ENCODE results near the gene PLXNA2. TPM values are rescaled to one million over a fixed set of nuclear protein-coding genes. Genes with fewer than 3 reads are reported as not detected.

Gene PLXNA2
- total RNA-seq, 2 experiments from 2014 or later: 0.13 to 0.23 TPM

DNA sequence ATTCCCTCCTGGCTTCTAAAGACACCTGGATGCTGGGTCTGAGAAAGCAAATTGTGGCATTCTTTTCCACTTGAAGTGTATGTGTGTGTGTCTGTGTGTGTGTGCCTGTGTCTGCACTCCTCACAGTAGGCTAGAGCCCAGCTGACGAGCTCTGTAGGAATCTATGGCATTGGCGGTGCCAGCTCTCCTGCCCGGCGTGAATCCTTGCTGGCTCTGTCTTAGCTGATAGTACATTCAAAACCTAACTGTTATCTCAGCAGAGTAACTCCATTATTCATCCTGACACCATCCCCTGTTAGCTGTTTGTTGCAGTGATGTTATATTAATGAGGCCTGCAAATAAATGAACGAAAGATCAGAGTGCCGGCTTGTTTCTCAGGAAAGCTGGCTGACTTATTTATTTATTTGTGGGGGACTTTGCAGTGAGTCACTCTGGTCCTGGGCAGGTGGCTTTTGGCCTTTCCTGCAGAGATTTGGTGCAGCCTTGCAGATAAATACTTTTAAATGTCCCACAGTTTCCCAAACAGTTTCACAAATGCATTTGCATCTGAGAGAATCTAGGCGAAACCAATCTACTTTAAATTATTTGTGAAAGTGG lies 172.7 kb downstream of the PLXNA2 start:
- Mint-ChIP-seq H3K27me3 (no peaks in the 10 kb centered on the region), H3K4me3 (no peak overlapping the region), H3K27ac (no peak overlapping the region), H3K9me3 (no peaks in the 10 kb centered on the region), H3K36me3 (ENCODE audit: low read depth) (no peaks in the 10 kb centered on the region), H3K4me1 (ENCODE audit: low read depth) (no peaks in the 10 kb centered on the region)
- no peak for ATAC-seq
- intact Hi-C loops (cut with micrococcal nuclease): no loop called here
- ChIA-PET CTCF (interaction anchor here (1.4 to 3.3 kb wide), 3 partner anchors 18 to 49 kb away, joined by 3 to 15 read pairs (median 10); no protein-coding TSS in a partner anchor), POLR2A (no interaction called here)
- TF ChIP-seq, protein P1, sequence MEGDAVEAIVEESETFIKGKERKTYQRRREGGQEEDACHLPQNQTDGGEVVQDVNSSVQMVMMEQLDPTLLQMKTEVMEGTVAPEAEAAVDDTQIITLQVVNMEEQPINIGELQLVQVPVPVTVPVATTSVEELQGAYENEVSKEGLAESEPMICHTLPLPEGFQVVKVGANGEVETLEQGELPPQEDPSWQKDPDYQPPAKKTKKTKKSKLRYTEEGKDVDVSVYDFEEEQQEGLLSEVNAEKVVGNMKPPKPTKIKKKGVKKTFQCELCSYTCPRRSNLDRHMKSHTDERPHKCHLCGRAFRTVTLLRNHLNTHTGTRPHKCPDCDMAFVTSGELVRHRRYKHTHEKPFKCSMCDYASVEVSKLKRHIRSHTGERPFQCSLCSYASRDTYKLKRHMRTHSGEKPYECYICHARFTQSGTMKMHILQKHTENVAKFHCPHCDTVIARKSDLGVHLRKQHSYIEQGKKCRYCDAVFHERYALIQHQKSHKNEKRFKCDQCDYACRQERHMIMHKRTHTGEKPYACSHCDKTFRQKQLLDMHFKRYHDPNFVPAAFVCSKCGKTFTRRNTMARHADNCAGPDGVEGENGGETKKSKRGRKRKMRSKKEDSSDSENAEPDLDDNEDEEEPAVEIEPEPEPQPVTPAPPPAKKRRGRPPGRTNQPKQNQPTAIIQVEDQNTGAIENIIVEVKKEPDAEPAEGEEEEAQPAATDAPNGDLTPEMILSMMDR (IDR thresholded peaks at IDR 0.05): no peak
- no peak for DNase-seq

DNA sequence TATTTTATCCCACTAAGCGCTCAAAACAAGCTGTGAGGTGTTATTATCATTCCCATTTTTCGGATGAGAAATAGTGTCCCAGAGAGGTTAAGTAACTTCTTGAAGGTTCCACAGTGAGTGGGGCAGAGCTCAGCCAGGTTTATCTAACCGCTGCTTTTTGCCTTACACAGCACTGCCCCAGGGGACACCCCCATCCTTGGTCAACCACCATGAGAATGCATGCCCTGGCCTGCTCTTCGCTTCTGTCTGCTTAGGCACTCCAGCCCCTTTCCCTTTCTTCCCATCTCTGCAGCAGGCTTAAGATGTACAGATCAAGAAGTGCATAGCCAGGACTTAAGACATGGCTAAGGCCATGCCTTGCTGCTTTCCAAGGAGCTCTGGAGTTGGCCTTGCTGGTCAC lies 174.3 kb downstream of the PLXNA2 start:
- H3K27ac Mint-ChIP-seq: no peak overlapping the region
- H3K4me3 Mint-ChIP-seq: no peak overlapping the region
- intact Hi-C loops (cut with micrococcal nuclease): no loop called here
- ATAC-seq (no peak), DNase-seq (no peak)
- H3K36me3 Mint-ChIP-seq (ENCODE audit: low read depth): no peaks in the 10 kb centered on the region
- no peaks in the 10 kb centered on the region for H3K4me1 Mint-ChIP-seq (ENCODE audit: low read depth)
- ChIA-PET CTCF (interaction anchor here (1.3 to 3.3 kb wide), 3 partner anchors 15 to 48 kb away, joined by 3 to 15 read pairs (median 11); no protein-coding TSS in a partner anchor), POLR2A (interaction anchor here (0.7 to 1.3 kb wide), 2 partner anchors 15 to 199 kb away, joined by 3 read pairs; no protein-coding TSS in a partner anchor)
- no peaks in the 10 kb centered on the region for H3K9me3 Mint-ChIP-seq
- TF ChIP-seq, protein P1 (IDR thresholded peaks at IDR 0.05): no peak
- no peaks in the 10 kb centered on the region for H3K27me3 Mint-ChIP-seq

DNA sequence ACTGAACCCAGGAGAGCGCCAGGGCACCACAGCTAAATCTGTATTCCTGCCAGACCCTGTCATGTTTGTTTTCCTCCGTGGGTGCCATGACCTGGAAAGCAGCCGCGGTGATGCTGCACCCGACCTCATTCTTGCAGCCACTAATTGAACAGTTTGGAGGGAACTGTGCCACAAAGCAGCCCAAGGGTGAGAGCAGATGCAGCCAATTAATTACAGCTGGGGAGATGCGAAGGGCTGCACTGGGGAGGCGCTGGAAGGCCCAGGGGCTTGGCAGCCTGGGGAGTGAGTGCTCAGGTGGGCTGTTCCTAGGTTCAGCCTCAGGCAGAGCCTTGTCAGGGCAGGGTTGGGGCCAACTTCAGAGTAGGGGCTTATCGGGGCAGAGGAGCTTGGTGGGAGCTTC lies 174.9 kb downstream of the PLXNA2 start:
- ChIA-PET CTCF (interaction anchor here (1.3 to 3.3 kb wide), 3 partner anchors 14 to 47 kb away, joined by 3 to 15 read pairs (median 11); no protein-coding TSS in a partner anchor), POLR2A (interaction anchor here (1.3 kb wide), 1 partner anchor 14 kb away, joined by 3 read pairs; no protein-coding TSS in a partner anchor)
- intact Hi-C loops (cut with micrococcal nuclease): no loop called here
- Mint-ChIP-seq H3K36me3 (ENCODE audit: low read depth) (no peaks in the 10 kb centered on the region), H3K27ac (no peak overlapping the region), H3K27me3 (no peaks in the 10 kb centered on the region), H3K4me3 (no peak overlapping the region), H3K9me3 (no peaks in the 10 kb centered on the region), H3K4me1 (ENCODE audit: low read depth) (no peaks in the 10 kb centered on the region)
- no peak for DNase-seq
- ATAC-seq: no peak
- TF ChIP-seq, protein P1 (IDR thresholded peaks at IDR 0.05): no peak

DNA sequence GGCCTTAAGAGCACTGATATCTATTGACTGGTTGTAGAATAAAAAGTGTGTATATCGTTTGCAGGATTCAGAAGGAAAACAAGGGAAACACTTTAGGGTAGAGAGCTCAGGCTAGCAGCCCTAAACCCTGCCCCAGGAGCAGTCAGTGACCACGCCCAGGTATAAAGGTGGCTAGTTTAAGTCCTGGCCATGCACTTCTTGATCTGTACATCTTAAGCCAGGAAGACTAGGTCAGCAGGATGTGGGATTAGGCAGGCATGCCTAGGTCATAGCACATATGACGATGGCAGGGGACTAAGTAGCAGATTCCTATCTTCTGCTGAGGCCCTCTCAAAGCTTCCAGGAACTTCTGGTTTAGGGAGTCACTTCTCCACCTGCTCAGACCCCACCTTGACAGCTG lies 175.3 kb downstream of the PLXNA2 start:
- intact Hi-C loops (cut with micrococcal nuclease): no loop called here
- H3K4me1 Mint-ChIP-seq (ENCODE audit: low read depth): no peaks in the 10 kb centered on the region
- no peaks in the 10 kb centered on the region for H3K36me3 Mint-ChIP-seq (ENCODE audit: low read depth)
- no peak for ATAC-seq
- no peaks in the 10 kb centered on the region for H3K9me3 Mint-ChIP-seq
- TF ChIP-seq, protein P1 (IDR thresholded peaks at IDR 0.05): no peak
- no peak for DNase-seq
- ChIA-PET POLR2A (no interaction called here), CTCF (interaction anchor here (1.3 to 3.1 kb wide), 3 partner anchors 14 to 47 kb away, joined by 3 to 11 read pairs (median 4); no protein-coding TSS in a partner anchor)
- no peaks in the 10 kb centered on the region for H3K27me3 Mint-ChIP-seq
- H3K27ac Mint-ChIP-seq: no peak overlapping the region
- H3K4me3 Mint-ChIP-seq: no peak overlapping the region

DNA sequence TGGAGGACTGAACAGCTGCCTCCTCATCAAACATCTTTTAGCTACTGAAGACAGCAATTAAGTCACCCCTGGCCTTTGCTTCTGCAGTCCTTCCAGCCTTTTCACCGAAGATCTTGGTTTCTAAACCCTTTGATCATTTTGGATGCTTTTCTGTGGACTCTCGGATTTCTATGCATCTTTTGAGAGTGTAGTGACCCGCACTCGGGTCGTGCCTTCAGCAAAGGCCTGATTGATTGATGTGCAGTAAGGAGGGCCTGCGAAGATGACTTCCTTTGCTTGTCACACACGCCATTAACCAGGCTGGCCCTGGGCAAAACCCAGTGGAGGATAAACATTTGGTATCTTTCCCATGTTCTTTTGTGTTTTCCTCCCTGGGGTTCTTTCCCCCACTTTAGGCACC lies 175.8 kb downstream of the PLXNA2 start:
- no peaks in the 10 kb centered on the region for H3K4me1 Mint-ChIP-seq (ENCODE audit: low read depth)
- TF ChIP-seq, protein P1 (IDR thresholded peaks at IDR 0.05): no peak
- no peak overlapping the region for H3K27ac Mint-ChIP-seq
- ChIA-PET POLR2A (no interaction called here), CTCF (interaction anchor here (1.0 to 3.1 kb wide), 3 partner anchors 25 to 177 kb away, joined by 3 to 11 read pairs (median 4); no protein-coding TSS in a partner anchor)
- intact Hi-C loops (cut with micrococcal nuclease): no loop called here
- no peaks in the 10 kb centered on the region for H3K27me3 Mint-ChIP-seq
- no peaks in the 10 kb centered on the region for H3K9me3 Mint-ChIP-seq
- ATAC-seq (no peak), DNase-seq (no peak)
- H3K36me3 Mint-ChIP-seq (ENCODE audit: low read depth): no peaks in the 10 kb centered on the region
- no peak overlapping the region for H3K4me3 Mint-ChIP-seq
